Measurements from ENCODE around the gene IL17RE. TPM values are rescaled to one million over a fixed set of nuclear protein-coding genes. Genes with fewer than 3 reads are reported as not detected.

Gene IL17RE
- total and polyA plus RNA-seq, 9 of the 15 experiments (the other 6 are each of a cell fraction or from before 2014, with no cell fraction given), result 0.32 to 1.9 (median 0.51) TPM; not detected in 4

DNA sequence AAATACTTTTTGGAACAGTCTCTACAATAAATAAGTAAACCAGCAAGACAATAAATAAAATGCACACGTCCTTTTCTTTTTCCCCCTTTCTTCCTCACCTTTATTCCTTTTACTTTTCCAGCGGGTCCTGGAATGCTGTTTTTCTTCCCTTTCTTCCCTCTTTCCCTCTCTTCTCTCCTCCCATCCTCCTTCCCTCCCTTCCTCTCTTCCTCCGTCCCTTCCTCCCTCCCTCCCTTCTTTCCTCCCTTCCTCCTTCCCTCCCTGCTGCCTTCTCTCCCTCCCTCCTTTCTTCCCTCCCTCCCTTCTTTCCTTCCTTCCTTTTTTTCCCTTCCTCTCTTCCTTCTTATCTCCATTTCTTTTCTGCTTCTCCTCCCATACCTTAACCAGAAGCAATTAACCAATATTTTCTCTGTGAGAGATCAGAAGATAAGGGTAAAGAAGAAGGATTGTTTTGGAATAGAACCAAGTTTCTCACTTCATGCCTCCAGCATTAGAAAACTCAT is 3.3 kb upstream of the IL17RE start (continued):
- TF ChIP-seq, protein P1, sequence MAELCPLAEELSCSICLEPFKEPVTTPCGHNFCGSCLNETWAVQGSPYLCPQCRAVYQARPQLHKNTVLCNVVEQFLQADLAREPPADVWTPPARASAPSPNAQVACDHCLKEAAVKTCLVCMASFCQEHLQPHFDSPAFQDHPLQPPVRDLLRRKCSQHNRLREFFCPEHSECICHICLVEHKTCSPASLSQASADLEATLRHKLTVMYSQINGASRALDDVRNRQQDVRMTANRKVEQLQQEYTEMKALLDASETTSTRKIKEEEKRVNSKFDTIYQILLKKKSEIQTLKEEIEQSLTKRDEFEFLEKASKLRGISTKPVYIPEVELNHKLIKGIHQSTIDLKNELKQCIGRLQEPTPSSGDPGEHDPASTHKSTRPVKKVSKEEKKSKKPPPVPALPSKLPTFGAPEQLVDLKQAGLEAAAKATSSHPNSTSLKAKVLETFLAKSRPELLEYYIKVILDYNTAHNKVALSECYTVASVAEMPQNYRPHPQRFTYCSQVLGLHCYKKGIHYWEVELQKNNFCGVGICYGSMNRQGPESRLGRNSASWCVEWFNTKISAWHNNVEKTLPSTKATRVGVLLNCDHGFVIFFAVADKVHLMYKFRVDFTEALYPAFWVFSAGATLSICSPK (IDR thresholded peaks at IDR 0.05; ENCODE audit: borderline replicate concordance), result peak; percentile 92; the same call in 1 of the 2 replicates
- TF ChIP-seq, protein P2, sequence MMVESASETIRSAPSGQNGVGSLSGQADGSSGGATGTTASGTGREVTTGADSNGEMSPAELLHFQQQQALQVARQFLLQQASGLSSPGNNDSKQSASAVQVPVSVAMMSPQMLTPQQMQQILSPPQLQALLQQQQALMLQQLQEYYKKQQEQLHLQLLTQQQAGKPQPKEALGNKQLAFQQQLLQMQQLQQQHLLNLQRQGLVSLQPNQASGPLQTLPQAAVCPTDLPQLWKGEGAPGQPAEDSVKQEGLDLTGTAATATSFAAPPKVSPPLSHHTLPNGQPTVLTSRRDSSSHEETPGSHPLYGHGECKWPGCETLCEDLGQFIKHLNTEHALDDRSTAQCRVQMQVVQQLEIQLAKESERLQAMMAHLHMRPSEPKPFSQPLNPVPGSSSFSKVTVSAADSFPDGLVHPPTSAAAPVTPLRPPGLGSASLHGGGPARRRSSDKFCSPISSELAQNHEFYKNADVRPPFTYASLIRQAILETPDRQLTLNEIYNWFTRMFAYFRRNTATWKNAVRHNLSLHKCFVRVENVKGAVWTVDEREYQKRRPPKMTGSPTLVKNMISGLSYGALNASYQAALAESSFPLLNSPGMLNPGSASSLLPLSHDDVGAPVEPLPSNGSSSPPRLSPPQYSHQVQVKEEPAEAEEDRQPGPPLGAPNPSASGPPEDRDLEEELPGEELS (CRISPR knock-in tag; IDR thresholded peaks at IDR 0.05; ENCODE audit: borderline replicate concordance), result no peak
- TF ChIP-seq POLR2G (IDR thresholded peaks at IDR 0.05; ENCODE audit: low read depth, low read length) (no peak), ZNF764 (CRISPR knock-in tag; IDR thresholded peaks at IDR 0.05; ENCODE audit: low read depth) (no peak), ZNF41 (CRISPR knock-in tag; conservative IDR thresholded peaks at IDR 0.05) (no peak), BMI1 (IDR thresholded peaks at IDR 0.05; ENCODE audit: low read length) (no peak), ZNF586 (CRISPR knock-in tag; conservative IDR thresholded peaks at IDR 0.05) (no peak), SOX6 (IDR thresholded peaks at IDR 0.05) (no peak), E2F3 (CRISPR knock-in tag; IDR thresholded peaks at IDR 0.05) (no peak)
- TF ChIP-seq, protein P3, sequence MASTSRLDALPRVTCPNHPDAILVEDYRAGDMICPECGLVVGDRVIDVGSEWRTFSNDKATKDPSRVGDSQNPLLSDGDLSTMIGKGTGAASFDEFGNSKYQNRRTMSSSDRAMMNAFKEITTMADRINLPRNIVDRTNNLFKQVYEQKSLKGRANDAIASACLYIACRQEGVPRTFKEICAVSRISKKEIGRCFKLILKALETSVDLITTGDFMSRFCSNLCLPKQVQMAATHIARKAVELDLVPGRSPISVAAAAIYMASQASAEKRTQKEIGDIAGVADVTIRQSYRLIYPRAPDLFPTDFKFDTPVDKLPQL (IDR thresholded peaks at IDR 0.05; ENCODE audit: extremely low read depth, insufficient read length), result no peak
- TF ChIP-seq, protein P4, sequence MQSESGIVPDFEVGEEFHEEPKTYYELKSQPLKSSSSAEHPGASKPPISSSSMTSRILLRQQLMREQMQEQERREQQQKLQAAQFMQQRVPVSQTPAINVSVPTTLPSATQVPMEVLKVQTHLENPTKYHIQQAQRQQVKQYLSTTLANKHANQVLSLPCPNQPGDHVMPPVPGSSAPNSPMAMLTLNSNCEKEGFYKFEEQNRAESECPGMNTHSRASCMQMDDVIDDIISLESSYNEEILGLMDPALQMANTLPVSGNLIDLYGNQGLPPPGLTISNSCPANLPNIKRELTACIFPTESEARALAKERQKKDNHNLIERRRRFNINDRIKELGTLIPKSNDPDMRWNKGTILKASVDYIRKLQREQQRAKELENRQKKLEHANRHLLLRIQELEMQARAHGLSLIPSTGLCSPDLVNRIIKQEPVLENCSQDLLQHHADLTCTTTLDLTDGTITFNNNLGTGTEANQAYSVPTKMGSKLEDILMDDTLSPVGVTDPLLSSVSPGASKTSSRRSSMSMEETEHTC (IDR thresholded peaks at IDR 0.05), result no peak
- TF ChIP-seq, protein P5, sequence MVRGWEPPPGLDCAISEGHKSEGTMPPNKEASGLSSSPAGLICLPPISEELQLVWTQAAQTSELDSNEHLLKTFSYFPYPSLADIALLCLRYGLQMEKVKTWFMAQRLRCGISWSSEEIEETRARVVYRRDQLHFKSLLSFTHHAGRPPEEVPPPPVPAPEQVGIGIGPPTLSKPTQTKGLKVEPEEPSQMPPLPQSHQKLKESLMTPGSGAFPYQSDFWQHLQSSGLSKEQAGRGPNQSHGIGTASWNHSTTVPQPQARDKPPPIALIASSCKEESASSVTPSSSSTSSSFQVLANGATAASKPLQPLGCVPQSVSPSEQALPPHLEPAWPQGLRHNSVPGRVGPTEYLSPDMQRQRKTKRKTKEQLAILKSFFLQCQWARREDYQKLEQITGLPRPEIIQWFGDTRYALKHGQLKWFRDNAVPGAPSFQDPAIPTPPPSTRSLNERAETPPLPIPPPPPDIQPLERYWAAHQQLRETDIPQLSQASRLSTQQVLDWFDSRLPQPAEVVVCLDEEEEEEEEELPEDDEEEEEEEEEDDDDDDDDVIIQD (CRISPR knock-in tag; IDR thresholded peaks at IDR 0.05), result no peak
- TF ChIP-seq, protein P6, sequence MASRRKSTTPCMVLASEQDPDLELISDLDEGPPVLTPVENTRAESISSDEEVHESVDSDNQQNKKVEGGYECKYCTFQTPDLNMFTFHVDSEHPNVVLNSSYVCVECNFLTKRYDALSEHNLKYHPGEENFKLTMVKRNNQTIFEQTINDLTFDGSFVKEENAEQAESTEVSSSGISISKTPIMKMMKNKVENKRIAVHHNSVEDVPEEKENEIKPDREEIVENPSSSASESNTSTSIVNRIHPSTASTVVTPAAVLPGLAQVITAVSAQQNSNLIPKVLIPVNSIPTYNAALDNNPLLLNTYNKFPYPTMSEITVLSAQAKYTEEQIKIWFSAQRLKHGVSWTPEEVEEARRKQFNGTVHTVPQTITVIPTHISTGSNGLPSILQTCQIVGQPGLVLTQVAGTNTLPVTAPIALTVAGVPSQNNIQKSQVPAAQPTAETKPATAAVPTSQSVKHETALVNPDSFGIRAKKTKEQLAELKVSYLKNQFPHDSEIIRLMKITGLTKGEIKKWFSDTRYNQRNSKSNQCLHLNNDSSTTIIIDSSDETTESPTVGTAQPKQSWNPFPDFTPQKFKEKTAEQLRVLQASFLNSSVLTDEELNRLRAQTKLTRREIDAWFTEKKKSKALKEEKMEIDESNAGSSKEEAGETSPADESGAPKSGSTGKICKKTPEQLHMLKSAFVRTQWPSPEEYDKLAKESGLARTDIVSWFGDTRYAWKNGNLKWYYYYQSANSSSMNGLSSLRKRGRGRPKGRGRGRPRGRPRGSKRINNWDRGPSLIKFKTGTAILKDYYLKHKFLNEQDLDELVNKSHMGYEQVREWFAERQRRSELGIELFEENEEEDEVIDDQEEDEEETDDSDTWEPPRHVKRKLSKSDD (conservative IDR thresholded peaks at IDR 0.05; ENCODE audit: low read length), result no peak
- TF ChIP-seq, protein P7, sequence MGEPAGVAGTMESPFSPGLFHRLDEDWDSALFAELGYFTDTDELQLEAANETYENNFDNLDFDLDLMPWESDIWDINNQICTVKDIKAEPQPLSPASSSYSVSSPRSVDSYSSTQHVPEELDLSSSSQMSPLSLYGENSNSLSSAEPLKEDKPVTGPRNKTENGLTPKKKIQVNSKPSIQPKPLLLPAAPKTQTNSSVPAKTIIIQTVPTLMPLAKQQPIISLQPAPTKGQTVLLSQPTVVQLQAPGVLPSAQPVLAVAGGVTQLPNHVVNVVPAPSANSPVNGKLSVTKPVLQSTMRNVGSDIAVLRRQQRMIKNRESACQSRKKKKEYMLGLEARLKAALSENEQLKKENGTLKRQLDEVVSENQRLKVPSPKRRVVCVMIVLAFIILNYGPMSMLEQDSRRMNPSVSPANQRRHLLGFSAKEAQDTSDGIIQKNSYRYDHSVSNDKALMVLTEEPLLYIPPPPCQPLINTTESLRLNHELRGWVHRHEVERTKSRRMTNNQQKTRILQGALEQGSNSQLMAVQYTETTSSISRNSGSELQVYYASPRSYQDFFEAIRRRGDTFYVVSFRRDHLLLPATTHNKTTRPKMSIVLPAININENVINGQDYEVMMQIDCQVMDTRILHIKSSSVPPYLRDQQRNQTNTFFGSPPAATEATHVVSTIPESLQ (CRISPR knock-in tag; IDR thresholded peaks at IDR 0.05), result no peak

Data from K562 (cell line).